HCT116 (cell line): ENCODE data around the gene LDAH.

Experiments used
- CTCF ChIP-seq, 3 experiments: fragments of 200-600 bp in 1 of 3; sonication (generic) in 1 of 3; IDR thresholded peaks in 2 of 3; conservative IDR thresholded peaks in 1 of 3; 2 replicates each; pipeline ENCODE4 v1.5.1; 2012 to 2017; ENCODE audit warnings: low read depth in 2 of 3, low read length in 2 of 3, antibody characterized with exemption in 1 of 3, borderline replicate concordance in 1 of 3, control low read depth in 1 of 3, mild to moderate bottlenecking in 1 of 3, mixed read lengths in 1 of 3, mixed run types in 1 of 3, moderate library complexity in 1 of 3; ENCODE audit not compliant: insufficient read depth in 1 of 3
- POLR2AphosphoS5 ChIP-seq: IDR thresholded peaks from 2 replicates; pipeline ENCODE4 v1.6.1; 2011; ENCODE audit warnings: mild to moderate bottlenecking, low read depth, low read length, moderate library complexity
- SIN3A ChIP-seq: IDR thresholded peaks from 2 replicates; pipeline ENCODE4 v1.6.1; 2012; ENCODE audit warnings: low read depth
- SP1 ChIP-seq: IDR thresholded peaks from 2 replicates; pipeline ENCODE4 v1.6.1; 2012; ENCODE audit warnings: low read depth
- YY1 ChIP-seq: IDR thresholded peaks from 2 replicates; pipeline ENCODE4 v1.6.1; 2011; ENCODE audit warnings: low read length, low read depth, moderate library complexity, mild to moderate bottlenecking; ENCODE audit not compliant: insufficient replicate concordance; ENCODE audit errors: extremely low read depth

GRCh38 chr2:20653695-20654534 lies 169.0 kb downstream of the LDAH start:
- TF ChIP-seq SIN3A (no peak), POLR2AphosphoS5 (no peak), SP1 (no peak), CTCF (IDR thresholded peaks at IDR 0.05 in 2 of 3, conservative IDR thresholded peaks at IDR 0.05 in 1 of 3; ENCODE audit: borderline replicate concordance in 1 of 3, insufficient read depth in 1 of 3, low read depth in 2 of 3, low read length in 2 of 3) (0 out of 6 replicates have a peak, but pooled peaks of 2 of the 3 experiments have one; percentile 11 to 17), YY1 (no peak)
